GM18520 (cell line): ENCODE results near the gene GSKIP.
"Not testable (repeated sequence)": the region's sequence is repeated elsewhere in the genome, so short reads cannot be mapped to it uniquely, and the experiment has no call there.

Experiments used
- ATAC-seq: cut with Tn5 transposase; IDR thresholded peaks from one replicate; pipeline ENCODE4 v1.9.1; 2021; ENCODE audit not compliant: unreplicated experiment

GSKIP gene, protein sequence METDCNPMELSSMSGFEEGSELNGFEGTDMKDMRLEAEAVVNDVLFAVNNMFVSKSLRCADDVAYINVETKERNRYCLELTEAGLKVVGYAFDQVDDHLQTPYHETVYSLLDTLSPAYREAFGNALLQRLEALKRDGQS

GRCh38 chr14:96362965-96363750 is at the start of gene GSKIP, which contains the start of gene ATG2B:
Gene GSKIP (plus strand): TSS chr14:96363526. CDS start chr14:96382248, 18,722 bp downstream.
Gene ATG2B (minus strand): TSS chr14:96363341. CDS start chr14:96362976, 365 bp downstream.
- peak; percentile 68 for ATAC-seq

GRCh38 chr14:96316087-96316486 is 47.2 kb upstream of the GSKIP start:
- no peak for ATAC-seq

- no peak for ATAC-seq
Observed at GRCh38 chr14:96318836-96319235, 44.5 kb upstream of the GSKIP start.

DNA sequence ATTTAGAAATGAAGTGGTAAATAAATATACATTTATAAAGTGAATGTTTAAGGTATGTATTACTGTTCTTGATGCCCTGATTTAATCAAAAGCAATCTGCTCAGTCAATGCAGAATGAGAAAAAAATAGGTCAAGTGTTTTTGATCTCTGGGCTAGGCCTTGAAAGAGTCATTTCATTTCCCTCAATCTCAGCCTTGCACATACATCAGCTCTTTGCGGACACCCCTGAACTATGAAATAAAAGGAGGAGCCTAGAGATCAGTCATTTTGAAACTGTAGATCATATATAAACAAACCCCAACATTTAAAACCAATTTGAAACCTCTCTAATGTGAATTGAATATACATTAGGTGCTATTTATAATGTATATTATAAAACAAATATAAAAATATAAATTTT is 42.7 kb upstream of the GSKIP start:
- ATAC-seq: no peak

GRCh38 chr14:96324219-96324618 is 39.1 kb upstream of the GSKIP start:
- ATAC-seq: no peak

DNA sequence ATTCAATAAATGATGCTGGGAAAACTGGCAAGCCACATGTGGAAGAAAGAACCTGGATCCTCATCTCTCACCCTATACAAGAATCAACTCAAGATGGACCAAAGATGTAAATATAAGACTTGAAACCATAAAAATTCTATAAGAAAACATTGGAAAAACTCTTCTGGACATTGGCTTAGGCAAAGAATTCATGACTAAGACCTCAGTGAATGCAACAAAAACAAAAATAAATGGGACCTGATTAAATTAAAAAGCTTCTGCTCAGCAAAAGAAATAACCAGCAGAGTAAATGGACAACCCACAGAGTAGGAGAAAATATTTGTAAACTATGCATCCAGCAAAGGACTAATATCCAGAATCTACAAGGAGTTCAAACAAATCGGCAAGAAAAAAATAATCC is 24.8 kb upstream of the GSKIP start:
- no peak for ATAC-seq

GRCh38 chr14:96341323-96341722 is 22.0 kb upstream of the GSKIP start:
- ATAC-seq: no peak

GRCh38 chr14:96345669-96346068 is 17.7 kb upstream of the GSKIP start:
- no peak for ATAC-seq

DNA sequence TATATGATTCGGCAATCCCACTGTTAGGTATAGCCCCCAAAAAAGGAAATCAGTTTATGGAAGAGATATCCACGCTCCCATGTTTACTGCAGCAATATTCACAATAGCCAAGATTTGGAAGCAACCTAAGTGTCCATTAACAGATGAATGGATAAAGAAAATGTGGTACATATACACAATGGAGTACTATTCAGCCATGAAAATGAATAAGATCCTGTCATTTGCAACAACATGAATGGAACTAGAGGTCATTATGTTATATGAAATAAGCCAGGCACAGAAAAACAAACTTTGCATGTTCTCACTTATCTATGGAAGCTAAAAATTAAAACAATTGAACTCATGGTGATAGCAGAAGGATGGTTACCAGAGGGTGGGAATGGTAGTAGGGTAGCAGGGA is 15.4 kb upstream of the GSKIP start:
- not testable (repeated sequence) for ATAC-seq

- no peak for ATAC-seq
Observed at GRCh38 chr14:96349286-96350075, 13.8 kb upstream of the GSKIP start.

- no peak for ATAC-seq
Observed at GRCh38 chr14:96351986-96352385, 11.3 kb upstream of the GSKIP start.

DNA sequence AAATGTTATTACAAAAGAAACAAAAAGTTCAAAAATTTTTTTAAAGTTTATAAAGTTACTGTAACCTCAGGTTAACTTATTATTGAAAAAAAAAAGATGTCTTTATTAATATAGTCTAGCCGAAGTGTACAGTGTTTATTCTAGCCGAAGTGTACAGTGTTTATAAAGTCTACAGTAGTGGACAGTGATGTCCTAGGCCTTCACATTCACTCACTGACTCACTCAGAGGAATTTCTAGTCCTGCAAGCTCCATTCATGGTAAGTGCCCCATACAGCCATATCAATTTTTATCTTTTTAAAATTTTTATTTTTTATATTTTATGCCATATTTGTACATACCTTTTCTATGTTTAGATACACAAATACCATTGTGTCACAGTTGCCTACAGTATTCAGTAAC is 10.6 kb upstream of the GSKIP start:
- ATAC-seq: no peak

DNA sequence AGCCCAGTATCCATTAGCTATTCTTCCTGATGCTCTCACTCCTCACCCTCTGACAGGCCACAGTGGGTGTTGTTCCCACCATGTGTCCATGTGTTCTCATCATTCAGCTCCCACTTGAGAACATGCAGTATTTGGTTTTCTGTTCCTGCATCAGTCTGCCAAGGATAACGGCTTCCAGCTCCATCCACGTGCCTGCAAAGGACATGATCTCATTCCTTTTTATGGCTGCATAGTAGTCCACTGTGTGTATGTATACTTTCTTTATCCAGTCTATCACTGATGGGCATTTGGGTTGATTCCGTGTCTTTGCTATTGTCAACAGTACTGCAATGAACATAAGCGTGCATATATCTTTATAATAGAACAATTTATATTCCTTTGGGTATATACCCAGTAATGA is 9.1 kb upstream of the GSKIP start:
- no peak for ATAC-seq

- ATAC-seq: no peak
Observed at GRCh38 chr14:96357216-96357615, 6.1 kb upstream of the GSKIP start.

DNA sequence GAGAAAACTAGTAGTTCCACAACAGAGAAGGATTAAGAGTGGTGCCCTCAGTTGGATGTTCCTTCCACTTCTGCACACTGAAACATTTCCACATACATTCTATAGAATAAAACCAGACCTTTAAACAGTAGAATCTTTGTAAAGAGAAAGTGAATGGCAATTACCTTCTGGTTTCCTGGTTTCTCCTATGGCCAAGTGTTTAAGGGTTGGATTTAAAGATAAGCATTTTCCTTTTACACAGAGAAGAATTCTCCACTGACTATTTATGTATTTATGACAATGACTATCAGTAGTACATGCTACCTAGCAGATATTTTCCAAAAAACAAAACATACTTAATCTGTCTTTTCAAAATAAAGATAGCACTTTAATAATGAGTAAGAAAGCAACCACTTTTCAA is 3.4 kb upstream of the GSKIP start:
- ATAC-seq: no peak

- ATAC-seq: no peak
Observed at GRCh38 chr14:96362071-96362964, 1.0 kb upstream of the GSKIP start.

DNA sequence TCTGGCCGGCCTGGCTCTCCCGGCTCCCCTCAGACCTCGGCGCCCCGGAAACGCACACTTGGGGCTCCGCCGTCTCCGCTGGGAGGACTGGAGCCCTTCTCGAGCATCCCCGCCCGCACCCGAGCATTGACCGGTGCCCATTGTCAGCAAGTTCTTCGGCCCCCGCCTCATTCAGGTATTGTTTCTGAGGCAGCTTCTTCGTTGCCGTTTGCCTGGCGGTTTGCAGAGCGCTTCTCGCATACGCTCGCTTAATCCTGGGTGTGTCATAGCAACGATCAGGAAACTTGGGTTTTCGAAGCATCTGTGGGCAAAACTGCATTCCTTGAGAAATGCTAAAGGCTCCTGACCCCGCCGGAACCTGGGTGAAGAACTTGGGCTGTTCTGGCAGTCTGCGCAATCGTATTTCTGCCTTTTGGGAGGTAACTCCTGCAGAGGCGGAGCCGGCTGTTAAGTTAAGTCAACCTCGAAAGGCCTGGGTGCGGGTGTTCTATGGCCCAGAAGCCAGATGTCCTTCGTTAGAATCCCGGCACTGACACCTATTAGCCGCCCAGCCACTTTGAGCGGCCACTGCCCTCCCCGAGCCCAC is 518 bp downstream of the GSKIP start:
- ATAC-seq: no peak

GRCh38 chr14:96364962-96365361 is 1.6 kb downstream of the GSKIP start:
- ATAC-seq: no peak

- no peak for ATAC-seq
Observed at GRCh38 chr14:96368534-96368933, 5.2 kb downstream of the GSKIP start.

DNA sequence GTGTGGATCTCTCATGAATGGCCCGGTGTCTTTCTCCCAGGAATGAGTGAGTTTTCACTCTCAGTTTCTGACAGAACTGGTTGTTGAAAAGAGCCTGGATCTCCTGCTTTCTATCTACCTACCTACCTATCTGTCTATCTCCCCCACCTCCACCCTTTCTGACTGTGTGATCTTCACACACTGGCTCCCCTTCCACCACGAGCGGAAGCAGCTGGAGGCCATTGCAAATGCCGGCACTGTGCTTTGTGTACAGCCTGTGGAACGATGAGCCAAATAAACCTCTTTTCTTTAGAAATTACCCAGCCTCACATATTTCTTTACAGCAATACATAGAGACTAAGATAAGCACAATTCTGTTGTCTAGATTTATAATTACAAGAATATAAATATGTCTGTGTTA is 7.2 kb downstream of the GSKIP start:
- no peak for ATAC-seq

DNA sequence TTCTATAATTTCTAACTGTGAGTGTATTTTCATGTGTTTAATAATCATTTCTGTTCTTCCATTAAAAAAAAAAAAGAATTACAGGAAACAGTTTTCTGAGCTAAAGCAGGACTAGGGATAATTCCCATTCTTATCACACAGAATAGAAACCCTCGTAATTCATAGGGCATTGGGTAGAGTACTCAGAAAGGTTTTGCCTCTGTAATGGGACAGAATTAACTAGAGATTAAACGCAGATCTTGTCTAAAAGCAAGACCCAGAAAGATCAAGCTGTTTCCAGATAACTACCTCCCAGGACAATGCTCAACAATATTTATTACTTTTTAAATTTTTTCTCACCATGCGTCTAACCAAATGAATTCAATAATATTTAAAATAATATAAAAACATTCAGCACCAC is 10.2 kb downstream of the GSKIP start:
- no peak for ATAC-seq
